ENCODE data around the gene FASN. TPM values are rescaled to one million over a fixed set of nuclear protein-coding genes. Genes with fewer than 3 reads are reported as not detected.

The FASN gene
- total and polyA plus RNA-seq, 2 of the 13 experiments (the other 11 are each of a cell fraction or from before 2014, with no cell fraction given): 51.7 to 101 TPM

DNA sequence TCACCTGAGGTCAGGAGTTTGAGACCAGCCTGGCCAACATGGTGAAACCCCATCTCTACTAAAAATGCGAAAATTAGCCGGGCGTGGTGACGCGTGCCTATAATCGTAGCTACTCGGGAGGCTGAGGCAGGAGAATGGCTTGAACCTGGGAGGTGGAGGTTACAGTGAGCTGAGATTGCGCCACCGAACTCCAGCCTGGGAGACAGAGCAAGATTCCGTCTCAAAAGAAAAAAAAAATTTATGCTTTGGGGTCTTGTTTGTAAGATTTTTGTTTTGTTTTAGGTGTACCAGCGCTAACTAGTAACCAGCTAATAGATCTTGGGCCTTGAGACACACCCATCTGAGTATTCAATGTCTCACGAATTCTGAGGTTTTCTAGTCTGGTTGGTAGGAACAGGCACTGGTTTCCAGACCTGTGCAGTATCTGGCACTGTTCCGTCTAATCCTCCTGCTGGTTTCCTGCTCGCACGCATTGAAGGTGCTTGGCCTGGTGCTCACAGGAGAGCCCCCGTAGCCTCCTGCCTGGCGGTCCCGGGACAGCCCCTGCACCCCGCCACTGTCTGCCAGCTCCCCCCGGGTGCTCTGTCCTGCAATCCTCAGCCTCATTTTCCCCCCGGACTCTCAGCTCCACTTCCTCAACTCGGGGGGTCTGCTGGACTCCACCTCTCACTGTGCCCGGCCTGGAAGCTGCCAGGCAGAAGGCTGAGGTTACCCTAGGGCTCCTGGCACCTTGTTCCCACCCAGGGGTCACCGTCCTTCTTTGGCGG, 21.8 kb downstream of the FASN start (continued):
- TF ChIP-seq, protein P1, sequence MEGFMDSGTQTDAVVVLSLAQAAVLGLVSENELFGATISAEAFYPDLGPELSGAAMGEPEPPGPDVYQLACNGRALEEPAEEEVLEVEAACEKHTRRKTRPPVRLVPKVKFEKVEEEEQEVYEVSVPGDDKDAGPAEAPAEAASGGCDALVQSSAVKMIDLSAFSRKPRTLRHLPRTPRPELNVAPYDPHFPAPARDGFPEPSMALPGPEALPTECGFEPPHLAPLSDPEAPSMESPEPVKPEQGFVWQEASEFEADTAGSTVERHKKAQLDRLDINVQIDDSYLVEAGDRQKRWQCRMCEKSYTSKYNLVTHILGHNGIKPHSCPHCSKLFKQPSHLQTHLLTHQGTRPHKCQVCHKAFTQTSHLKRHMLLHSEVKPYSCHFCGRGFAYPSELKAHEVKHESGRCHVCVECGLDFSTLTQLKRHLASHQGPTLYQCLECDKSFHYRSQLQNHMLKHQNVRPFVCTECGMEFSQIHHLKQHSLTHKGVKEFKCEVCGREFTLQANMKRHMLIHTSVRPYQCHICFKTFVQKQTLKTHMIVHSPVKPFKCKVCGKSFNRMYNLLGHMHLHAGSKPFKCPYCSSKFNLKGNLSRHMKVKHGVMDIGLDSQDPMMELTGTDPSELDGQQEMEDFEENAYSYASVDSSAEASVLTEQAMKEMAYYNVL (CRISPR knock-in tag; IDR thresholded peaks at IDR 0.05; ENCODE audit: borderline replicate concordance): 0 out of 2 replicates have a peak, but pooled peaks have one; percentile 31
- no peak for TF ChIP-seq ZNF724P (CRISPR knock-in tag; IDR thresholded peaks at IDR 0.05; ENCODE audit: borderline replicate concordance)
- no peak for TF ChIP-seq PHF20 (CRISPR knock-in tag; IDR thresholded peaks at IDR 0.05)
- no peak for TF ChIP-seq NFE2L1 (CRISPR knock-in tag; IDR thresholded peaks at IDR 0.05; ENCODE audit: borderline replicate concordance)
- TF ChIP-seq ZNF557 (CRISPR knock-in tag; IDR thresholded peaks at IDR 0.05): no peak
- no peak for TF ChIP-seq ZNF446 (CRISPR knock-in tag; IDR thresholded peaks at IDR 0.05)
- TF ChIP-seq JUND (CRISPR knock-in tag; IDR thresholded peaks at IDR 0.05): no peak
- no peak for TF ChIP-seq DPF2 (CRISPR knock-in tag; IDR thresholded peaks at IDR 0.05; ENCODE audit: borderline replicate concordance, low read depth)
- TF ChIP-seq, protein P2, sequence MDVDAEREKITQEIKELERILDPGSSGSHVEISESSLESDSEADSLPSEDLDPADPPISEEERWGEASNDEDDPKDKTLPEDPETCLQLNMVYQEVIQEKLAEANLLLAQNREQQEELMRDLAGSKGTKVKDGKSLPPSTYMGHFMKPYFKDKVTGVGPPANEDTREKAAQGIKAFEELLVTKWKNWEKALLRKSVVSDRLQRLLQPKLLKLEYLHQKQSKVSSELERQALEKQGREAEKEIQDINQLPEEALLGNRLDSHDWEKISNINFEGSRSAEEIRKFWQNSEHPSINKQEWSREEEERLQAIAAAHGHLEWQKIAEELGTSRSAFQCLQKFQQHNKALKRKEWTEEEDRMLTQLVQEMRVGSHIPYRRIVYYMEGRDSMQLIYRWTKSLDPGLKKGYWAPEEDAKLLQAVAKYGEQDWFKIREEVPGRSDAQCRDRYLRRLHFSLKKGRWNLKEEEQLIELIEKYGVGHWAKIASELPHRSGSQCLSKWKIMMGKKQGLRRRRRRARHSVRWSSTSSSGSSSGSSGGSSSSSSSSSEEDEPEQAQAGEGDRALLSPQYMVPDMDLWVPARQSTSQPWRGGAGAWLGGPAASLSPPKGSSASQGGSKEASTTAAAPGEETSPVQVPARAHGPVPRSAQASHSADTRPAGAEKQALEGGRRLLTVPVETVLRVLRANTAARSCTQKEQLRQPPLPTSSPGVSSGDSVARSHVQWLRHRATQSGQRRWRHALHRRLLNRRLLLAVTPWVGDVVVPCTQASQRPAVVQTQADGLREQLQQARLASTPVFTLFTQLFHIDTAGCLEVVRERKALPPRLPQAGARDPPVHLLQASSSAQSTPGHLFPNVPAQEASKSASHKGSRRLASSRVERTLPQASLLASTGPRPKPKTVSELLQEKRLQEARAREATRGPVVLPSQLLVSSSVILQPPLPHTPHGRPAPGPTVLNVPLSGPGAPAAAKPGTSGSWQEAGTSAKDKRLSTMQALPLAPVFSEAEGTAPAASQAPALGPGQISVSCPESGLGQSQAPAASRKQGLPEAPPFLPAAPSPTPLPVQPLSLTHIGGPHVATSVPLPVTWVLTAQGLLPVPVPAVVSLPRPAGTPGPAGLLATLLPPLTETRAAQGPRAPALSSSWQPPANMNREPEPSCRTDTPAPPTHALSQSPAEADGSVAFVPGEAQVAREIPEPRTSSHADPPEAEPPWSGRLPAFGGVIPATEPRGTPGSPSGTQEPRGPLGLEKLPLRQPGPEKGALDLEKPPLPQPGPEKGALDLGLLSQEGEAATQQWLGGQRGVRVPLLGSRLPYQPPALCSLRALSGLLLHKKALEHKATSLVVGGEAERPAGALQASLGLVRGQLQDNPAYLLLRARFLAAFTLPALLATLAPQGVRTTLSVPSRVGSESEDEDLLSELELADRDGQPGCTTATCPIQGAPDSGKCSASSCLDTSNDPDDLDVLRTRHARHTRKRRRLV (CRISPR knock-in tag; IDR thresholded peaks at IDR 0.05): no peak
- TF ChIP-seq, protein P3, sequence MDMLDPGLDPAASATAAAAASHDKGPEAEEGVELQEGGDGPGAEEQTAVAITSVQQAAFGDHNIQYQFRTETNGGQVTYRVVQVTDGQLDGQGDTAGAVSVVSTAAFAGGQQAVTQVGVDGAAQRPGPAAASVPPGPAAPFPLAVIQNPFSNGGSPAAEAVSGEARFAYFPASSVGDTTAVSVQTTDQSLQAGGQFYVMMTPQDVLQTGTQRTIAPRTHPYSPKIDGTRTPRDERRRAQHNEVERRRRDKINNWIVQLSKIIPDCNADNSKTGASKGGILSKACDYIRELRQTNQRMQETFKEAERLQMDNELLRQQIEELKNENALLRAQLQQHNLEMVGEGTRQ (IDR thresholded peaks at IDR 0.05; ENCODE audit: low read depth, low read length): no peak
- TF ChIP-seq, protein P3 (CRISPR knock-in tag; IDR thresholded peaks at IDR 0.05; ENCODE audit: borderline replicate concordance): no peak
- TF ChIP-seq, protein P4, sequence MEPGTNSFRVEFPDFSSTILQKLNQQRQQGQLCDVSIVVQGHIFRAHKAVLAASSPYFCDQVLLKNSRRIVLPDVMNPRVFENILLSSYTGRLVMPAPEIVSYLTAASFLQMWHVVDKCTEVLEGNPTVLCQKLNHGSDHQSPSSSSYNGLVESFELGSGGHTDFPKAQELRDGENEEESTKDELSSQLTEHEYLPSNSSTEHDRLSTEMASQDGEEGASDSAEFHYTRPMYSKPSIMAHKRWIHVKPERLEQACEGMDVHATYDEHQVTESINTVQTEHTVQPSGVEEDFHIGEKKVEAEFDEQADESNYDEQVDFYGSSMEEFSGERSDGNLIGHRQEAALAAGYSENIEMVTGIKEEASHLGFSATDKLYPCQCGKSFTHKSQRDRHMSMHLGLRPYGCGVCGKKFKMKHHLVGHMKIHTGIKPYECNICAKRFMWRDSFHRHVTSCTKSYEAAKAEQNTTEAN (CRISPR knock-in tag; conservative IDR thresholded peaks at IDR 0.05): no peak
- TF ChIP-seq SRF (IDR thresholded peaks at IDR 0.05; ENCODE audit: low read depth, low read length): no peak
- no peak for TF ChIP-seq NR2C2 (CRISPR knock-in tag; IDR thresholded peaks at IDR 0.05; ENCODE audit: borderline replicate concordance)
- TF ChIP-seq, protein P5, sequence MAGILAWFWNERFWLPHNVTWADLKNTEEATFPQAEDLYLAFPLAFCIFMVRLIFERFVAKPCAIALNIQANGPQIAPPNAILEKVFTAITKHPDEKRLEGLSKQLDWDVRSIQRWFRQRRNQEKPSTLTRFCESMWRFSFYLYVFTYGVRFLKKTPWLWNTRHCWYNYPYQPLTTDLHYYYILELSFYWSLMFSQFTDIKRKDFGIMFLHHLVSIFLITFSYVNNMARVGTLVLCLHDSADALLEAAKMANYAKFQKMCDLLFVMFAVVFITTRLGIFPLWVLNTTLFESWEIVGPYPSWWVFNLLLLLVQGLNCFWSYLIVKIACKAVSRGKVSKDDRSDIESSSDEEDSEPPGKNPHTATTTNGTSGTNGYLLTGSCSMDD (CRISPR knock-in tag; IDR thresholded peaks at IDR 0.05): no peak
- no peak for TF ChIP-seq NPAS2 (CRISPR knock-in tag; IDR thresholded peaks at IDR 0.05; ENCODE audit: borderline replicate concordance)
- TF ChIP-seq, protein P6, sequence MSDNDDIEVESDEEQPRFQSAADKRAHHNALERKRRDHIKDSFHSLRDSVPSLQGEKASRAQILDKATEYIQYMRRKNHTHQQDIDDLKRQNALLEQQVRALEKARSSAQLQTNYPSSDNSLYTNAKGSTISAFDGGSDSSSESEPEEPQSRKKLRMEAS (IDR thresholded peaks at IDR 0.05): no peak; the same call in 1 of the 2 replicates

All from HepG2 (cell line).